IMR-90 (cell line): Measurements from ENCODE around the gene KLF16. TPM values are rescaled to one million over a fixed set of nuclear protein-coding genes. Genes with fewer than 3 reads are reported as not detected.
A peak's percentile ranks its signal among the peaks of the same experiment; 100 is the strongest.

Experiments
- ATAC-seq: fragments of 200-7000 bp; cut with Tn5 transposase; 2 replicates; pipeline ENCODE4 v1.9.1; 2020; ENCODE audit warnings: low read depth, mild to moderate bottlenecking, moderate library complexity
- BruUV-seq: library from RNA; stranded (reverse); fragments of 400-500 nt; replicated peaks from 2 replicates; lab custom pipeline; 2021; lab: Mats Ljungman, UMichigan
- CTCF ChIA-PET: fragments of 300-600 bp; formaldehyde crosslinking; extraction: SDS; loops from one replicate; lab custom pipeline; 2021; ENCODE audit warnings: antibody characterized with exemption; lab: Yijun Ruan, JAX
- POLR2A ChIA-PET: fragments of 300-600 bp; sonication (Branson Sonifier 250); formaldehyde crosslinking; loops from one replicate; lab custom pipeline; 2022; ENCODE audit warnings: antibody characterized with exemption; ENCODE audit not compliant: unreplicated experiment; lab: Charles Lee
- DNase-seq: peaks from one replicate; pipeline ENCODE4 v3.0.0; 2013
- H2AFZ ChIP-seq: replicated peaks from 2 replicates; pipeline ENCODE3; 2013; ENCODE audit warnings: low read length, mild to moderate bottlenecking; ENCODE audit not compliant: poor library complexity
- H2AK5ac ChIP-seq: 2 replicates; pipeline ENCODE4 v1.6.1; 2013; ENCODE audit warnings: low read depth, low read length, inconsistent platforms
- H2AK9ac ChIP-seq: replicated peaks from 2 replicates; pipeline ENCODE3; 2013; ENCODE audit warnings: mild to moderate bottlenecking, low read depth, low read length, moderate library complexity; ENCODE audit not compliant: poor library complexity
- H2BK120ac ChIP-seq: 2 replicates; pipeline ENCODE4 v1.6.1; 2013; ENCODE audit warnings: low read depth, low read length, inconsistent platforms
- H2BK15ac ChIP-seq: 3 replicates; pipeline ENCODE4 v1.6.1; 2013; ENCODE audit warnings: low read depth, low read length, inconsistent platforms
- H2BK20ac ChIP-seq: 2 replicates; pipeline ENCODE4 v1.6.1; 2013; ENCODE audit warnings: low read depth, mild to moderate bottlenecking, inconsistent platforms, low read length, moderate library complexity
- H2BK5ac ChIP-seq: 2 replicates; pipeline ENCODE4 v1.6.1; 2013; ENCODE audit warnings: mild to moderate bottlenecking, low read depth, low read length, inconsistent platforms; ENCODE audit not compliant: poor library complexity, severe bottlenecking
- H3K14ac ChIP-seq: replicated peaks from 2 replicates; pipeline ENCODE4 v1.6.1; 2013; ENCODE audit warnings: low read depth, low read length, inconsistent platforms
- H3K18ac ChIP-seq: 2 replicates; pipeline ENCODE4 v1.6.1; 2013; ENCODE audit warnings: low read depth, low read length, control low read depth
- H3K23ac ChIP-seq: 2 replicates; pipeline ENCODE4 v1.6.1; 2013; ENCODE audit warnings: low read depth, low read length, inconsistent platforms
- H3K27ac ChIP-seq: 2 replicates; pipeline ENCODE4 v1.5.1; 2013; ENCODE audit warnings: mild to moderate bottlenecking, control low read depth, low read length; ENCODE audit not compliant: insufficient read depth
- H3K27me3 ChIP-seq: 2 replicates; pipeline ENCODE4 v1.6.1; 2013; ENCODE audit warnings: low read length; ENCODE audit not compliant: control insufficient read depth, insufficient read depth
- H3K36me3 ChIP-seq: 2 replicates; pipeline ENCODE4 v1.6.1; 2013; ENCODE audit warnings: low read length, mixed read lengths; ENCODE audit not compliant: control insufficient read depth, insufficient read depth
- H3K4ac ChIP-seq: 2 replicates; pipeline ENCODE4 v1.6.1; 2013; ENCODE audit warnings: low read depth, low read length, inconsistent platforms
- H3K4me1 ChIP-seq: 2 replicates; pipeline ENCODE4 v1.6.1; 2013; ENCODE audit warnings: low read length, mixed read lengths; ENCODE audit not compliant: control insufficient read depth, insufficient read depth
- H3K4me2 ChIP-seq: 2 replicates; pipeline ENCODE4 v1.6.1; 2013; ENCODE audit warnings: low read depth, mild to moderate bottlenecking, control low read depth, low read length, moderate library complexity
- H3K4me3 ChIP-seq: 2 replicates; pipeline ENCODE4 v1.5.1; 2013; ENCODE audit warnings: low read depth, mild to moderate bottlenecking, control low read depth, low read length, moderate library complexity; ENCODE audit not compliant: insufficient read depth
- H3K56ac ChIP-seq: 2 replicates; pipeline ENCODE4 v1.6.1; 2013; ENCODE audit warnings: low read length, inconsistent platforms; ENCODE audit not compliant: insufficient read depth; ENCODE audit errors: extremely low read depth
- H3K79me1 ChIP-seq, 2 experiments: 2 replicates each; pipeline ENCODE4 v1.6.1; 2013; ENCODE audit warnings: low read length in 2 of 2, inconsistent platforms in 1 of 2, low read depth in 1 of 2
- H3K9ac ChIP-seq: 2 replicates; pipeline ENCODE4 v1.6.1; 2013; ENCODE audit warnings: low read depth, low read length, control low read depth
- H3K9me1 ChIP-seq: 2 replicates; pipeline ENCODE4 v1.6.1; 2013; ENCODE audit warnings: low read length, inconsistent platforms; ENCODE audit not compliant: insufficient read depth
- H3K9me3 ChIP-seq: 2 replicates; pipeline ENCODE4 v1.6.1; 2013; ENCODE audit warnings: low read length; ENCODE audit not compliant: control insufficient read depth, insufficient read depth
- H4K20me1 ChIP-seq: 2 replicates; pipeline ENCODE4 v1.6.1; 2013; ENCODE audit warnings: low read length, inconsistent platforms; ENCODE audit not compliant: insufficient read depth
- H4K5ac ChIP-seq: 2 replicates; pipeline ENCODE4 v1.6.1; 2013; ENCODE audit warnings: mild to moderate bottlenecking, low read depth, low read length, control low read depth
- H4K8ac ChIP-seq, 2 experiments: 2 replicates each; pipeline ENCODE4 v1.6.1; 2013; ENCODE audit warnings: low read depth in 2 of 2, low read length in 2 of 2, control low read depth in 1 of 2, inconsistent platforms in 1 of 2
- H4K91ac ChIP-seq: 2 replicates; pipeline ENCODE4 v1.6.1; 2013; ENCODE audit warnings: low read depth, low read length, inconsistent platforms; ENCODE audit not compliant: insufficient read depth
- WGBS, 2 experiments: methylation state at CpG; one replicate each; pipeline versions ENCODE4 v1.1.5 to v1.1.7; 2013; ENCODE audit warnings: missing lambda C conversion rate in 2 of 2; ENCODE audit not compliant: insufficient read length in 1 of 2; ENCODE audit errors: extremely low coverage in 2 of 2; 5-methylcytosine and 5-hydroxymethylcytosine counted together
- dilution Hi-C: fragments of 300-500 bp; cut with HindIII; formaldehyde crosslinking; loops from one replicate; pipeline ENCODE4 v1.14.3; 2018; ENCODE audit warnings: low sequenced_read_pairs; ENCODE audit not compliant: unreplicated experiment
- in situ Hi-C: fragments of 300-500 bp; cut with MboI; formaldehyde crosslinking; loops from 3 replicates; pipeline ENCODE4 v1.14.3; 2019; ENCODE audit warnings: low sequenced_read_pairs, inconsistent platforms, mixed read lengths
- intact Hi-C: fragments of 100-400 bp; cut with micrococcal nuclease; formaldehyde crosslinking; loops from 2 replicates; pipeline ENCODE4 v1.10.0; 2022
- polyA plus RNA-seq, 3 experiments: library from polyadenylated mRNA; depleted of rRNA; stranded (reverse); fragments of >200 nt; gene quantifications; 2 replicates each; pipeline ENCODE4 v1.2.3, GENCODE V29; 2012; ENCODE audit warnings: low replicate concordance in 1 of 3
- total RNA-seq: library from RNA; depleted of rRNA; stranded (reverse); fragments of >200 nt; gene quantifications from 2 replicates; pipeline ENCODE4 v1.2.3, GENCODE V29; 2012
- TF ChIP-seq, protein P1 (sequence below): conservative IDR thresholded peaks from 2 replicates; pipeline ENCODE4 v1.5.1; 2012; ENCODE audit warnings: mild to moderate bottlenecking, low read depth, low read length, improper control_type of control experiment

KLF16 gene
- total and polyA plus RNA-seq, 2 of the 4 experiments (the other 2 are of a cell fraction): 0.90 to 13.1 TPM

DNA sequence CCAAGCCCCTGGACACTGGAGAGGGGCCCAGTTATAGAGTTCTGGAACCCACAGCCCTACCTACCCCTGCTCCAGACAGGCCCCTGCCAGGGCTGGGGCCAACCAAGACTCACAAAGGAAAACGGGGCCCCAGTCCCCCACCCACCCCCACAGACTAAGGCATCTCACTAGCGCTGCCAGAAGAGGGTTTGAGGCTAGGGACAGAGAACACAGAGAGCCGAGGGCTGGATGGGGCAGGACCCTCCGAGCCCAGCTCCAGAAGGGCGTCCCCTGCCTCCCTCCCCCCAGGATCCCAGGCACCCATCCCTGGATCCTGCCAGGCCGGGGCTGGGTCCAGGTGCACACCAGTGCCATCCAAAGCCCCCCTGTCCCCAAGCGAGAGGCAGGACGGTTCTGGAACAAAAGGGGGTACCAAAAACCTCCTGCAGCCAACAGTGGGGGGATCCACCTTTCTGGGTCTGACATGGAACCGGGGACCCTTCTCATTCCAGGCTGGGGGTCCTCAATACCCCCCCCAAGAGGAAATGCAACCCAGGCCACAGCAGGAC lies 10.7 kb downstream of the KLF16 start:
- H3K79me1 ChIP-seq: peaks cover 16 to 74% of the 10 kb centered on the region in 2 experiments
- H3K27ac ChIP-seq: no peak overlapping the region
- H2BK5ac ChIP-seq: no peak overlapping the region
- POLR2A ChIA-PET: no interaction called here
- peak overlapping the region; percentile 17 for H2AFZ ChIP-seq
- no peak overlapping the region for H2BK120ac ChIP-seq
- no peak overlapping the region for H2BK15ac ChIP-seq
- DNase-seq (no peak), ATAC-seq (no peak)
- peaks cover 7% of the 10 kb centered on the region; the same call in 1 of the 2 replicates for H3K9me1 ChIP-seq
- no peak overlapping the region for H3K9ac ChIP-seq
- H3K27me3 ChIP-seq: no peaks in the 10 kb centered on the region
- TF ChIP-seq, protein P1, sequence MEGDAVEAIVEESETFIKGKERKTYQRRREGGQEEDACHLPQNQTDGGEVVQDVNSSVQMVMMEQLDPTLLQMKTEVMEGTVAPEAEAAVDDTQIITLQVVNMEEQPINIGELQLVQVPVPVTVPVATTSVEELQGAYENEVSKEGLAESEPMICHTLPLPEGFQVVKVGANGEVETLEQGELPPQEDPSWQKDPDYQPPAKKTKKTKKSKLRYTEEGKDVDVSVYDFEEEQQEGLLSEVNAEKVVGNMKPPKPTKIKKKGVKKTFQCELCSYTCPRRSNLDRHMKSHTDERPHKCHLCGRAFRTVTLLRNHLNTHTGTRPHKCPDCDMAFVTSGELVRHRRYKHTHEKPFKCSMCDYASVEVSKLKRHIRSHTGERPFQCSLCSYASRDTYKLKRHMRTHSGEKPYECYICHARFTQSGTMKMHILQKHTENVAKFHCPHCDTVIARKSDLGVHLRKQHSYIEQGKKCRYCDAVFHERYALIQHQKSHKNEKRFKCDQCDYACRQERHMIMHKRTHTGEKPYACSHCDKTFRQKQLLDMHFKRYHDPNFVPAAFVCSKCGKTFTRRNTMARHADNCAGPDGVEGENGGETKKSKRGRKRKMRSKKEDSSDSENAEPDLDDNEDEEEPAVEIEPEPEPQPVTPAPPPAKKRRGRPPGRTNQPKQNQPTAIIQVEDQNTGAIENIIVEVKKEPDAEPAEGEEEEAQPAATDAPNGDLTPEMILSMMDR: no peak
- peaks cover 32% of the 10 kb centered on the region for H3K4me1 ChIP-seq
- H3K4me2 ChIP-seq: no peak overlapping the region
- dilution Hi-C loops (no loop called here), intact Hi-C loops (no loop called here), in situ Hi-C loops (no loop called here)
- no peak overlapping the region for H3K4me3 ChIP-seq
- peaks cover 49% of the 10 kb centered on the region for H4K20me1 ChIP-seq
- H2BK20ac ChIP-seq: no peak overlapping the region
- CTCF ChIA-PET: no interaction called here
- no peak overlapping the region; a peak in 1 of 4 replicates for H4K8ac ChIP-seq
- H3K18ac ChIP-seq: no peak overlapping the region
- no peak overlapping the region for H3K14ac ChIP-seq
- no peak overlapping the region for H2AK9ac ChIP-seq
- H4K5ac ChIP-seq: no peak overlapping the region
- H3K23ac ChIP-seq: no peak overlapping the region
- no peak overlapping the region; the same call in 1 of the 2 replicates for H2AK5ac ChIP-seq
- no peak overlapping the region for H3K4ac ChIP-seq
- 80% methylated on average over 1 of the region's 9 CpGs; no CpG with 5 or more reads in 1 of the 2 experiments for whole genome bisulfite sequencing, 2 experiments
- H3K9me3 ChIP-seq: no peaks in the 10 kb centered on the region
- BruUV-seq: no TSS peak
- H4K91ac ChIP-seq: no peak overlapping the region
- H3K56ac ChIP-seq: no peak overlapping the region
- no peaks in the 10 kb centered on the region for H3K36me3 ChIP-seq
